MCF 10A (cell line): ENCODE results near the gene TPP2. TPM values are rescaled to one million over a fixed set of nuclear protein-coding genes. Genes with fewer than 3 reads are reported as not detected.

ENCODE experiments used
- BruUV-seq: library from RNA; stranded (reverse); fragments of 400-500 nt; replicated peaks from 2 replicates; lab custom pipeline; 2021; lab: Mats Ljungman, UMichigan
- CTCF ChIA-PET: fragments of 300-600 bp; sonication (Branson Sonifier 250); formaldehyde crosslinking; extraction: SDS; loops from one replicate; lab custom pipeline; 2021; ENCODE audit warnings: antibody characterized with exemption, inconsistent platforms; lab: Yijun Ruan, JAX
- POLR2A ChIA-PET: fragments of 300-600, 350-650 bp; sonication (Branson Sonifier 250); formaldehyde crosslinking; extraction: SDS; loops from one replicate; lab custom pipeline; 2020; ENCODE audit warnings: antibody characterized with exemption, inconsistent platforms; lab: Yijun Ruan, JAX
- DNase-seq: peaks from one replicate; pipeline ENCODE4 v3.0.0-alpha.2; 2018; ENCODE audit not compliant: unreplicated experiment
- H3K27ac Mint-ChIP-seq: one replicate; pipeline ENCODE4 v1.8.0; 2022; ENCODE audit warnings: mild to moderate bottlenecking, low read depth, mixed read lengths; ENCODE audit not compliant: unreplicated experiment
- H3K27me3 Mint-ChIP-seq: one replicate; pipeline ENCODE4 v1.8.0; 2022; ENCODE audit warnings: mixed read lengths; ENCODE audit not compliant: insufficient read depth, unreplicated experiment
- H3K36me3 Mint-ChIP-seq: one replicate; pipeline ENCODE4 v1.8.0; 2022; ENCODE audit warnings: mild to moderate bottlenecking, moderate library complexity, mixed read lengths; ENCODE audit not compliant: insufficient read depth, unreplicated experiment
- H3K4me1 Mint-ChIP-seq: one replicate; pipeline ENCODE4 v1.8.0; 2022; ENCODE audit warnings: mixed read lengths; ENCODE audit not compliant: insufficient read depth, unreplicated experiment
- H3K4me3 Mint-ChIP-seq: one replicate; pipeline ENCODE4 v1.8.0; 2022; ENCODE audit warnings: mild to moderate bottlenecking, moderate library complexity, mixed read lengths; ENCODE audit not compliant: unreplicated experiment
- H3K9me3 Mint-ChIP-seq: one replicate; pipeline ENCODE4 v1.8.0; 2022; ENCODE audit warnings: mixed read lengths; ENCODE audit not compliant: unreplicated experiment
- intact Hi-C: fragments of 100-400 bp; cut with micrococcal nuclease; formaldehyde crosslinking; loops from 2 replicates; pipeline ENCODE4 v1.14.1; 2022
- total RNA-seq: library from RNA; stranded (reverse); gene quantifications from 2 replicates; pipeline ENCODE4 v1.2.3, GENCODE V29; 2022
- TF ChIP-seq, protein P1 (sequence below): fragments of 200-600 bp; IDR thresholded peaks from one replicate; pipeline ENCODE4 v1.8.0; 2022; ENCODE audit warnings: antibody characterized with exemption, mild to moderate bottlenecking; ENCODE audit not compliant: unreplicated experiment

Gene TPP2
- total RNA-seq, 1 experiment from 2014 or later: 44.2 TPM

DNA sequence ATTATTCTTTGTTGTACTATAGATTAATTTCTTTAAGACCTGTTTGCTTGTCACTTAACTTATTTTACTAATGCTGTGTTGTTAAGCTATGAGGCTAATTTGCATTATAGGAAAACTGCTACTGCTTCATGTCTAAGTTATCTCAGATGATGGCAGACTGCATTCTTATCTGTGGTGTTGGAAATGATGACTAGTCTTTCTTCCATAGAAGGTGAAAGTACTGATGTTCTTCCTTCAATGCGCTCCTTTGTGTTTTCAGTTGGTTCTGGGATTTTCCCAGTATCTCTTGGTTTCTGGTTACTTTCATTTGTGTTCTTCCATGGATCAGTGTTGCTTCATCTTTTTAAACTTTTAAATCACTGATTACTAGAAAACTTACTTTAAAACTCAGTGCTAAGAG is 46.9 kb downstream of the TPP2 start:
- H3K4me1 Mint-ChIP-seq: no peaks in the 10 kb centered on the region
- DNase-seq: no peak
- H3K4me3 Mint-ChIP-seq: no peak overlapping the region
- no peaks in the 10 kb centered on the region for H3K27me3 Mint-ChIP-seq
- intact Hi-C loops: no loop called here
- CTCF ChIA-PET: interaction anchor here (0.7 to 1.7 kb wide), 2 partner anchors 52 to 59 kb away, joined by 4 to 6 read pairs; no protein-coding TSS in a partner anchor
- peaks cover 95% of the 10 kb centered on the region for H3K36me3 Mint-ChIP-seq
- TF ChIP-seq, protein P1, sequence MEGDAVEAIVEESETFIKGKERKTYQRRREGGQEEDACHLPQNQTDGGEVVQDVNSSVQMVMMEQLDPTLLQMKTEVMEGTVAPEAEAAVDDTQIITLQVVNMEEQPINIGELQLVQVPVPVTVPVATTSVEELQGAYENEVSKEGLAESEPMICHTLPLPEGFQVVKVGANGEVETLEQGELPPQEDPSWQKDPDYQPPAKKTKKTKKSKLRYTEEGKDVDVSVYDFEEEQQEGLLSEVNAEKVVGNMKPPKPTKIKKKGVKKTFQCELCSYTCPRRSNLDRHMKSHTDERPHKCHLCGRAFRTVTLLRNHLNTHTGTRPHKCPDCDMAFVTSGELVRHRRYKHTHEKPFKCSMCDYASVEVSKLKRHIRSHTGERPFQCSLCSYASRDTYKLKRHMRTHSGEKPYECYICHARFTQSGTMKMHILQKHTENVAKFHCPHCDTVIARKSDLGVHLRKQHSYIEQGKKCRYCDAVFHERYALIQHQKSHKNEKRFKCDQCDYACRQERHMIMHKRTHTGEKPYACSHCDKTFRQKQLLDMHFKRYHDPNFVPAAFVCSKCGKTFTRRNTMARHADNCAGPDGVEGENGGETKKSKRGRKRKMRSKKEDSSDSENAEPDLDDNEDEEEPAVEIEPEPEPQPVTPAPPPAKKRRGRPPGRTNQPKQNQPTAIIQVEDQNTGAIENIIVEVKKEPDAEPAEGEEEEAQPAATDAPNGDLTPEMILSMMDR: no peak
- BruUV-seq: no TSS peak
- H3K27ac Mint-ChIP-seq: no peak overlapping the region
- POLR2A ChIA-PET: interaction anchor here (0.6 to 1.5 kb wide), 2 partner anchors 8 to 20 kb away, joined by 3 to 7 read pairs; no protein-coding TSS in a partner anchor
- H3K9me3 Mint-ChIP-seq: no peaks in the 10 kb centered on the region

DNA sequence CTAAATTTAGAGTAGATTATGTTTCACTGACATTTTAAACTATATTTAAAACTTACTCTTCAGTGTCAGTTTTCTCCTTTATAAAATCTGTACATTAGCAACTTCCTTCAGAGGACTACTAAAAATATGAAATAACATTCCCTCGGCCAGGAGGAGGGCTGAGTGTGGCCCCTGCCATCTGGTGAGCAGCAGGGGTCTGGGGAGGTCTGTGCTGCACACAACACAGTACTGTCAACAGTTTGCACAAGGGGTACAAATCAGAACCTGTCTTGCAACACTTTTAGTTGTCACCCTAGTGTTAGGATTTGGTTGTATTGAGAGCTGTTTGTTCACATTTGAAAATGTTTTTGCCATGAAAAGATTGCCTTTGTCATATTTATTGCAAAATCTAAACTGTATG is 48.9 kb downstream of the TPP2 start:
- POLR2A ChIA-PET: interaction anchor here (0.7 kb wide), 2 partner anchors 9 to 51 kb away, joined by 3 read pairs; no protein-coding TSS in a partner anchor
- no peaks in the 10 kb centered on the region for H3K9me3 Mint-ChIP-seq
- peaks cover 84% of the 10 kb centered on the region for H3K36me3 Mint-ChIP-seq

GRCh38 chr13:102648046-102648445 is 51.3 kb downstream of the TPP2 start:
- BruUV-seq: no TSS peak
- CTCF ChIA-PET: no interaction called here
- no peaks in the 10 kb centered on the region for H3K9me3 Mint-ChIP-seq

More for the DNA sequence above, 48.9 kb downstream of the TPP2 start:
- DNase-seq: no peak
- BruUV-seq: no TSS peak
- intact Hi-C loops: no loop called here
- H3K4me3 Mint-ChIP-seq: no peak overlapping the region
- no peak overlapping the region for H3K27ac Mint-ChIP-seq
- no peaks in the 10 kb centered on the region for H3K27me3 Mint-ChIP-seq
- H3K4me1 Mint-ChIP-seq: no peaks in the 10 kb centered on the region
- TF ChIP-seq, protein P1: no peak
- CTCF ChIA-PET: interaction anchor here (0.9 kb wide), 1 partner anchor 31 kb away, joined by 4 read pairs; no protein-coding TSS in a partner anchor

DNA sequence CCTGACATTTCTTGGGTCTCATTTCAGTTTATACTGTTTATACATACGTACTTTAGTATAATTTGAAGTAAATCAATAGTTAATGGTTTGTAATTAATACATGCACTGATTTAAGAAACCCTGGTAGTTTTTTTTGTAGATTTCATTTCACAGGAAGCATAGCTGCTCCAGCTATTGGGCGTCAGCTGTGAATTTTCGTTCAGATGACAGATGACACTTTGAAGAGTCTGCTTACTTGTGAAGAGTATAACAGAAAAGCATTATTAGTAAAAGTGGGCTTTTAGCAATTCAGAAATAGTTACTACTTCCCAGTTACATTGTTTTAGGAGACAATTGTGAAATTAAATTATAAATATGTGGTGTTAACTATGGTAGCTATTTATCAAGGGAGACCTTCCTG is 53.7 kb downstream of the TPP2 start:
- Mint-ChIP-seq H3K27ac (no peak overlapping the region), H3K36me3 (peaks cover 38% of the 10 kb centered on the region), H3K4me1 (peaks cover 6% of the 10 kb centered on the region), H3K4me3 (no peak overlapping the region), H3K27me3 (no peaks in the 10 kb centered on the region), H3K9me3 (no peaks in the 10 kb centered on the region)
- TF ChIP-seq, protein P1: no peak
- ChIA-PET CTCF (interaction anchor here (0.5 to 1.5 kb wide), 5 partner anchors 12 to 1758 kb away, joined by 3 to 5 read pairs (median 4); no protein-coding TSS in a partner anchor), POLR2A (interaction anchor here (0.8 to 3.7 kb wide), 4 partner anchors 55 to 195 kb away, joined by 3 to 22 read pairs (median 5); no protein-coding TSS in a partner anchor)
- DNase-seq: no peak
- BruUV-seq: no TSS peak
- intact Hi-C loops: loop anchor here (5.0 kb wide), 1 partner anchor 77 kb away; no protein-coding TSS in a partner anchor

More at GRCh38 chr13:102648046-102648445, 51.3 kb downstream of the TPP2 start:
- no peak for DNase-seq
- peaks cover 6% of the 10 kb centered on the region for H3K4me1 Mint-ChIP-seq
- peak overlapping the region; percentile 9 for H3K27ac Mint-ChIP-seq
- POLR2A ChIA-PET: interaction anchor here (0.6 to 1.4 kb wide), 2 partner anchors 77 to 127 kb away, joined by 3 to 4 read pairs; no protein-coding TSS in a partner anchor
- H3K27me3 Mint-ChIP-seq: no peaks in the 10 kb centered on the region
- intact Hi-C loops: no loop called here
- H3K36me3 Mint-ChIP-seq: peaks cover 62% of the 10 kb centered on the region
- TF ChIP-seq, protein P1: no peak
- no peak overlapping the region for H3K4me3 Mint-ChIP-seq
